Suprapubic skin (tissue), 4 donors: ENCODE results near the gene PLEKHG4. TPM values are rescaled to one million over a fixed set of nuclear protein-coding genes. Genes with fewer than 3 reads are reported as not detected.
A peak's percentile ranks its signal among the peaks of the same experiment; 100 is the strongest.

Experiments
- DNase-seq, 2 donors: peaks; one replicate each; pipeline ENCODE4 v3.0.0-alpha.2; 2019; ENCODE audit warnings: low spot score in 2 of 2
- H3K27ac ChIP-seq: fragments of 200-600 bp; sonication (generic); one replicate; pipeline ENCODE4 v1.5.1; 2019
- H3K27me3 ChIP-seq: fragments of 200-600 bp; sonication (generic); one replicate; pipeline ENCODE4 v1.5.1; 2019
- H3K36me3 ChIP-seq: fragments of 200-600 bp; sonication (generic); one replicate; pipeline ENCODE4 v1.5.1; 2019
- H3K4me1 ChIP-seq: fragments of 200-600 bp; sonication (generic); one replicate; pipeline ENCODE4 v1.5.1; 2019
- H3K4me3 ChIP-seq: fragments of 200-600 bp; sonication (generic); one replicate; pipeline ENCODE4 v1.5.1; 2019; ENCODE audit warnings: mild to moderate bottlenecking
- H3K9me3 ChIP-seq: fragments of 200-600 bp; sonication (generic); one replicate; pipeline ENCODE4 v1.5.1; 2019
- CTCF ChIP-seq, 2 donors: fragments of 200-600 bp in 1 of 2; fragments of 450-650 bp in 1 of 2; sonication (generic) in 1 of 2; IDR thresholded peaks; one replicate each; pipeline ENCODE4 v1.5.1; 2016 to 2019; ENCODE audit warnings: antibody characterized with exemption in 2 of 2, mild to moderate bottlenecking in 1 of 2, moderate library complexity in 1 of 2
- EP300 ChIP-seq: sonication (generic); formaldehyde crosslinking; IDR thresholded peaks from one replicate; pipeline ENCODE4 v1.6.1; 2017; ENCODE audit warnings: antibody characterized with exemption
- POLR2A ChIP-seq, 2 donors: fragments of 450-650 bp; IDR thresholded peaks; one replicate each; pipeline ENCODE4 v1.6.1; 2017; ENCODE audit warnings: antibody characterized with exemption in 2 of 2, mild to moderate bottlenecking in 2 of 2, moderate library complexity in 2 of 2
- POLR2AphosphoS5 ChIP-seq, 3 donors: sonication (generic); formaldehyde crosslinking; IDR thresholded peaks; one replicate each; pipeline ENCODE4 v1.6.1; 2017; ENCODE audit warnings: antibody characterized with exemption in 3 of 3
- WGBS: methylation state at CpG from one replicate; pipeline ENCODE4 v1.1.5; 2018; 5-methylcytosine and 5-hydroxymethylcytosine counted together
- total RNA-seq, 4 donors: library from RNA; depleted of rRNA; stranded (reverse); fragments of >200 nt; gene quantifications; one replicate each; pipeline ENCODE4 v1.1.0, GENCODE V29; 2016

Gene PLEKHG4
- total RNA-seq, 4 donors from 2014 or later: 13.8 to 36.8 (median 26.9) TPM

- DNase-seq: no peak
- Histone ChIP-seq H3K36me3 (peaks cover 7% of the 10 kb centered on the region), H3K27me3 (no peaks in the 10 kb centered on the region), H3K9me3 (no peaks in the 10 kb centered on the region), H3K4me3 (no peak overlapping the region), H3K27ac (no peak overlapping the region), H3K4me1 (no peaks in the 10 kb centered on the region)
- TF ChIP-seq EP300 (no peak), CTCF (IDR thresholded peaks at IDR 0.05) (no peak), POLR2A (IDR thresholded peaks at IDR 0.05) (no peak), POLR2AphosphoS5 (IDR thresholded peaks at IDR 0.05) (no peak)
- WGBS: 85% methylated on average over 11 of the region's 11 CpGs
These were observed 8.4 kb upstream of the PLEKHG4 start for GRCh38 chr16:67270931-67271338.

- Histone ChIP-seq H3K36me3 (peaks cover 13% of the 10 kb centered on the region), H3K9me3 (no peaks in the 10 kb centered on the region), H3K27me3 (no peaks in the 10 kb centered on the region), H3K27ac (no peak overlapping the region), H3K4me1 (no peaks in the 10 kb centered on the region), H3K4me3 (no peak overlapping the region)
- 98% methylated on average over 4 of the region's 4 CpGs for WGBS
- TF ChIP-seq POLR2A (IDR thresholded peaks at IDR 0.05) (no peak), CTCF (IDR thresholded peaks at IDR 0.05) (no peak), EP300 (no peak), POLR2AphosphoS5 (IDR thresholded peaks at IDR 0.05) (no peak)
- DNase-seq: no peak
These were observed 7.9 kb upstream of the PLEKHG4 start for GRCh38 chr16:67271446-67271845.

DNA sequence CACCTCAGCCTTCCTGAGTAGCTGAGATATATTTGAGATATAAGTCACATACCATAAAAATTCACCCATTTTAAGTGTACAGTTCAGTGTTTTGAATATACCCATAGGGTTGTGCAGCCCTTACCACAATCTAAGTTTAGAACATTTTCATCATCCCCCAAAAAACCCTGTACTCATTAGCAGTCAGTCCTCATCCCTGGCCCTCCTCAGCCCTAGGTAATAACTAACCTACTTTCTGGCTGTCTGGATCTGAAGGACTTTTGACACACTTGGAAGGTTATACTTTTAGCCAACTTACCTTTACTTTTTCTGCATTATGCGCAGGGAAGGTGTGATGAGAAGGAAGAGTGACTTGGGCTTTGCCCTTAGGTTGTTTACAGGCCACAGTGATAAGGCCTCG, 4.0 kb upstream of the PLEKHG4 start:
- no peaks in the 10 kb centered on the region for H3K27me3 ChIP-seq
- no peak overlapping the region for H3K27ac ChIP-seq
- H3K4me3 ChIP-seq: no peak overlapping the region
- no peak for TF ChIP-seq POLR2A (IDR thresholded peaks at IDR 0.05)
- TF ChIP-seq CTCF (IDR thresholded peaks at IDR 0.05): no peak
- TF ChIP-seq EP300: no peak
- no peak for TF ChIP-seq POLR2AphosphoS5 (IDR thresholded peaks at IDR 0.05)
- DNase-seq: no peak
- peaks cover 13% of the 10 kb centered on the region for H3K36me3 ChIP-seq
- peaks cover 34% of the 10 kb centered on the region for H3K4me1 ChIP-seq
- WGBS: 92% methylated on average over 2 of the region's 2 CpGs
- H3K9me3 ChIP-seq: no peaks in the 10 kb centered on the region

GRCh38 chr16:67277294-67277998, 1.9 kb upstream of the PLEKHG4 start:
- no peak for DNase-seq
- peaks cover 13% of the 10 kb centered on the region for H3K36me3 ChIP-seq
- no peaks in the 10 kb centered on the region for H3K9me3 ChIP-seq
- H3K4me1 ChIP-seq: peaks cover 36% of the 10 kb centered on the region
- H3K27ac ChIP-seq: peak overlapping the region; percentile 79
- WGBS: 70% methylated on average over 4 of the region's 4 CpGs
- H3K27me3 ChIP-seq: no peaks in the 10 kb centered on the region
- H3K4me3 ChIP-seq: peak overlapping the region; percentile 74
- no peak for TF ChIP-seq POLR2AphosphoS5 (IDR thresholded peaks at IDR 0.05)
- no peak for TF ChIP-seq CTCF (IDR thresholded peaks at IDR 0.05)
- no peak for TF ChIP-seq EP300

DNA sequence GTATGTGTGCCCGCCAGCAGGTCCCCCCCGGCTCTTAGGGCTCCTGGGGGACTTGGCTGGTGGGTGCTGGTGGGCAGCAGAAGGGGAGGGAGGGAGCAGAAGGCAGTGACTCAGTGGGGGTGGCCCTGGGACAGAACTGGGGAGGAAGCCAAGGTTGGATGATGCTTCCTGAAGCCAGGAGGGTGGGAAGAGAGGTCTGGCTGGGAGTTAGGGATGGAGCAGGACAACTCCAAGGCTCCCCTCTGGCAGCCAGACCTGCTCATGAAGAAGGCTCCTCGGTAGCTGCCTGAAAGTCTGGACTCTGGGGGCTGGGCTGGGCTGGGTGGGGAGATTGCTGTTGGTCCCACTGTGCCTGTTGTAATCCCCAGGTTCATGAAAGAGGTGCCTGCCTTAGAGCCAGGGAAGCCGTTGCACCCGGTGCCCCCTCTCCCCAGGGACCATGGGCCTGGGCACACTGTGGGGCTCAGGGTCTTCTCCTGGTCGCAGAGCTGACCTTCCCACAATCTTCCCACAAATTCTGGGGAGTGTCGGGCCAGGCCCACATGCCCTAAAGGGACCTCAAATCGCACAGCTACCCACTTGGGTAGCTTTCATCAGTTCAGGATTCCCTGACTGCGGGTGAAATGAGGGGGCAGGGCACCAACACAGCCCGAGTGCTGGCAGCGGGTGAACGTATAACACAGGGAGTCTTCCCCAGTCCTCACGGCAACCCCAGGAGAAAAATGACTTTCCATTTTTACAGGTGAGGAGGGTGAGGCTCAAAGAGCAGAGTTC, 1.1 kb upstream of the PLEKHG4 start:
- no peaks in the 10 kb centered on the region for H3K27me3 ChIP-seq
- 33% methylated on average over 11 of the region's 13 CpGs for WGBS
- peak overlapping the region; percentile 74 for H3K4me3 ChIP-seq
- H3K9me3 ChIP-seq: no peaks in the 10 kb centered on the region
- peak overlapping the region; percentile 79 for H3K27ac ChIP-seq
- TF ChIP-seq EP300 (no peak), POLR2AphosphoS5 (IDR thresholded peaks at IDR 0.05) (no peak), CTCF (IDR thresholded peaks at IDR 0.05) (no peak), POLR2A (IDR thresholded peaks at IDR 0.05) (no peak)
- peaks cover 17% of the 10 kb centered on the region for H3K36me3 ChIP-seq
- DNase-seq: no peak
- peaks cover 36% of the 10 kb centered on the region for H3K4me1 ChIP-seq
